NCI-H446 (cell line): ENCODE results near the gene OR51B5.
A peak's percentile ranks its signal among the peaks of the same experiment; 100 is the strongest.
"Not testable (repeated sequence)": the region's sequence is repeated elsewhere in the genome, so short reads cannot be mapped to it uniquely, and the experiment has no call there.

ENCODE experiments used
- DNase-seq, 2 experiments: peaks; one replicate each; lab custom pipeline; 2025; lab: John Stamatoyannopoulos, UW

OR51B5 gene, protein sequence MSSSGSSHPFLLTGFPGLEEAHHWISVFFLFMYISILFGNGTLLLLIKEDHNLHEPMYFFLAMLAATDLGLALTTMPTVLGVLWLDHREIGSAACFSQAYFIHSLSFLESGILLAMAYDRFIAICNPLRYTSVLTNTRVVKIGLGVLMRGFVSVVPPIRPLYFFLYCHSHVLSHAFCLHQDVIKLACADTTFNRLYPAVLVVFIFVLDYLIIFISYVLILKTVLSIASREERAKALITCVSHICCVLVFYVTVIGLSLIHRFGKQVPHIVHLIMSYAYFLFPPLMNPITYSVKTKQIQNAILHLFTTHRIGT

GRCh38 chr11:5343474-5344335 is at the start of gene OR51B5:
Gene OR51B5, minus strand, starts transcription at chr11:5343524. Its CDS starts 0 bp downstream, at chr11:5343524.
- no peak for DNase-seq

DNA sequence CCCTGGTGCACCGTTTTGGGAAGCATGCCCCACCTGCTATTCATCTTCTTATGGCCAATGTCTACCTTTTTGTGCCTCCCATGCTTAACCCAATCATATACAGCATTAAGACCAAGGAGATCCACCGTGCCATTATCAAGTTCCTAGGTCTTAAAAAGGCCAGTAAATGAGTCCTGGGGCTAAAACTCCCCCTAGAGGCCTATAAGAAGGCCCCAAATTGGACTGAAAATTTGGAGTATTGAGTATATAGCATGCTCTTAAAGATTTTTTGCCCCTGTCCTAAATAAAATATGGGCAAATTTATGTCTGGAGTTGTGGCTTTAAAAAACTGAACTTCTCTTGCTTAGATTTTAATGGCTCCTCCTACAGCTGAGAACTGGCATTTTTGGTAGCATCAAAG is 46.9 kb upstream of the OR51B5 start:
- no peak for DNase-seq

- no peak for DNase-seq
These were observed 41.0 kb upstream of the OR51B5 start for GRCh38 chr11:5384335-5384734.

GRCh38 chr11:5383576-5383975 is 40.3 kb upstream of the OR51B5 start, which contains the start of gene OR51M1:
Gene OR51M1, plus strand, starts transcription at chr11:5383812. Its CDS starts 5,587 bp downstream, at chr11:5389399.
- DNase-seq = no peak

DNA sequence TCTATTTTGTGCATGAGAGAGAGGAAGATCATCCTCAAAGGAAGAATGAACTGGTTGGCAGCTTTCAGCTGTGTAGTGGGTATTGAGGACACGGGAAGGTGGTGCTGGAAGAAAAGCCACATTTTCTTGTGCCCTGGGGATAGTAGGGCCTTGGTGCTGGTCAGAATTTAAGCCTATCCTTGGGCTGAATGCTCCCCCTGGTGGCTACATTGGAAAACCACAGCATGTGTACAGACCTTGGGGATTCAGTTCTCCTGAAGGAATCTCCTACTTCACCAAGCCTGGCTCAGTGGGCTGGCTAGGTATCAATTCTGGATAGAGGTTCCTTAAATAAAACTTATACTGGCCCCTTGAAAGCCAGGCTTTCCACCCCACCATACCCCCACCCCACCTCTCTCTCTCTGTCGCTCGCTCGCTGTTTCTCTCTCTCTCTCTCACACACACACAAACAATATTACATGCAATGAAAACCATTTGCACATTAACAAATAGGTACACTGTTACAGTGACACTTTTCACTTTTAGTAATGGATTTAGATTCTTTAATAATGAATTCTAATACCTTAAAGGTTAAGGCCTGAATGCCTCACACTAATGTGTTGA is 37.5 kb upstream of the OR51B5 start:
- peak in 1 of 2 experiments; percentile 54 for DNase-seq

GRCh38 chr11:5369789-5370188 is 26.5 kb upstream of the OR51B5 start:
- no peak for DNase-seq

- DNase-seq = no peak
These were observed 25.2 kb upstream of the OR51B5 start for GRCh38 chr11:5368502-5369043.

DNA sequence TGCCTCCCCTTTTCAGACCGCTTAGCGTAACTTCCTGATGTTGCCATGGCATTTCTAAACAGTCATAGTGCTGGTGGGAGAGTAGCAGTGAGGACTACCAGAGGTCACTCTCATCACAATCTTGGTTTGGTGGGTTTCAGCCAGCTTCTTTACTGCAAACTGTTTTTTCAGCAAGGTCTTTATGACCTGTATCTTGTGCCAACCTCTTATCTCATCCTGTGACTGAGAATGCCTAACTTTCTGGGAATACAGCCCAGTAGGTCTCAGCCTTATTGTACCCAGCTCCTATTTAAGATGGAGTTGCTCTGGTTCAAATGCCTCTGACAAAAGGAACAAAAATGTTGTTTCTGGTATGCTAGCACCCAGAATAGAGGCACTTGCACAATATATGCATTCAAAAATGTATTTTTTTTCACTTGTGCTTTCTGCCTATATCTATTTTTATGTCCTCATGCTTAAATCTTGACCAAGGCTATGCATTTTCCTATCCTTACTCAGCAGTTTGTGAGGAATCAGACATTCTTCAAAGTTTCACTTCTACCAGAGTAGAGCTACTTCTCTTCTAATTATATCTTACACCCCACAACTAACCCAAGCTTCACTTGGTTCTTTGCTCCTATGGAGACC is 24.2 kb upstream of the OR51B5 start:
- DNase-seq = no peak

DNA sequence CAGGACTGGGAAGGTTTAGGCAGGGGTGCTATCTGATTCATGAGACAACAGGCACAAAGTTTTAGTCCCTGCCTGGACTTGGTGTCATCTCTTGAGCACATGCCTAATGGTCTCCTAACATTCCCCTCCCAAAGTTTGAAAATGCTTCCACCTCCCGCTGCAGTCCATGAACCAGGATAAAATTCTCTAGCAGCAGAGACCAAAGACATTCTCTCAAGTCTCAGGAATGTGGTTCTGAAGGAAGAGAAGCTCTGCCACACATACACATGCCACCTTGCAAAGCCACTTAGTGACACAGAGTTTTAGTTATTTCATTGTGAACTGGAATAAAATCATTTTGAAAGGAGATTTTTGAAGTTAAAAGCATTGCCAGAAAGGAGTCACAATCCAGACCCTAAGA is 23.5 kb upstream of the OR51B5 start:
- no peak for DNase-seq

GRCh38 chr11:5366365-5366764 is 23.0 kb upstream of the OR51B5 start:
- DNase-seq = not testable (repeated sequence)

DNA sequence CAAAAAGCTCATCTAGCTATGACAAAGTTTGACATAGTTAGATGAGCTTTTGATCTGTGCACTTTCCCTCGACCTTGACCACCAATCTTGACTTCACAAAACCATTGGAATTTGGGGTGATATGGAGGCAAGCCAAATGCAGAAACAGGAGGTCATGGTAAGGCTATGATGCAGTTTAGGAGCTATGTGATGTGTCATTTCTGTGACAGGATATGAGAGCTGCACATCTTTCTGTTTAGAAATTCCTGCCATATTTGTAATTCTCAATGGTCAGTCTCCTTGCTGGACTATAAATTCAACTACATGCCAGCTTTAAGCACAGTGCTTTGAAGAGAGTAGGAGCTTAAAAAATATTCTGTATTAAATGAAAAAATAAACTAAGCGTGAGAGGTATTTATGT is 20.9 kb upstream of the OR51B5 start:
- no peak for DNase-seq

DNA sequence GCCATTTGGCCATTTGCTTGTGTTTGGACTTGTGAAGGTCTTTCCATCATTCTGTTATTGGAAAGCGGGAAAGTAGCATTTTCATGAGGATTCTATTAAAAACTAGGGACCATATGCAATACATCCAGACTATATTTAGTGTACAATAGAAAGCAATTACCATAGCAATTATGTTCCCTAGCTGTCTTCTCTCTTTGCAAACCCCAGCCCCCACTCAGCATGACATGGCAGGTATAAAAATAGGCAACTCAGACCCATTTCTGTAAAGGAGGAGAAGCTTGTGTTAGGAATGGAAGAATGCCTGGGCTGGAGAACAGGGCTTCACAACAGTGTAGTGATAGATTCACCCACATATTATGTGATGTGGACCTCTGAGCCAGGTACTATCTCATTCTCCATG is 20.4 kb upstream of the OR51B5 start:
- DNase-seq = no peak

DNA sequence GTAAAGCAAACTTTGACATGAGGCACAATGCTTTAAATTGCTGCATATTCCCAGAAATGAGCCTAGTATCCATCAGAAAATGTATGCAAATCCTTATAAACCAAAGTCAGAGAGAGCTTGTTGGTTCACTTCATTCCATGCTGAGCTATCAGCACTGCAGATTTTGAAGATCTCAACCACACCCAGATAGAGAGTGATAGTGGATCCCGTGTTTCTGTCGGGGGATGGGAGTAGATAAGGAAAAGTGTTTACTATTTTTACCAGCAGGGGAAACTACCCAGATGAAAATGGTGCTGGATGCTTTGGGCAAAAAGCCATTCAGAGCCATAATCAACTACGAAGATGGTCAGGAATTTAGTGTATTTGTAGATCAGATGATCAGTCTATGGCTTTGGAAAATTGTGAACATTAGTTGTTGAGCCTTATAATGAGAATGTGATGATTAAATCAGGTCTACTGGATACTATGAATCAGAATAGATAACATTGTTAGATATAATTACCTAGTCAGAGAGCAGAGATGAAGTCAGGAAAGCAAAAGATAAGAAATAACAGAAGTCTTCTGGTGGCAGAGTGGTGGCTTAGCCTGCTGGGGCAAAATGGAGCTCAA is 18.8 kb upstream of the OR51B5 start:
- DNase-seq = no peak

GRCh38 chr11:5356031-5356430 is 12.7 kb upstream of the OR51B5 start:
- not testable (repeated sequence) for DNase-seq

GRCh38 chr11:5351208-5351607 is 7.9 kb upstream of the OR51B5 start, which contains the start of gene OR51B6:
Gene OR51B6, plus strand, starts transcription at chr11:5351508. Its CDS starts 0 bp downstream, at chr11:5351508.
- no peak for DNase-seq

DNA sequence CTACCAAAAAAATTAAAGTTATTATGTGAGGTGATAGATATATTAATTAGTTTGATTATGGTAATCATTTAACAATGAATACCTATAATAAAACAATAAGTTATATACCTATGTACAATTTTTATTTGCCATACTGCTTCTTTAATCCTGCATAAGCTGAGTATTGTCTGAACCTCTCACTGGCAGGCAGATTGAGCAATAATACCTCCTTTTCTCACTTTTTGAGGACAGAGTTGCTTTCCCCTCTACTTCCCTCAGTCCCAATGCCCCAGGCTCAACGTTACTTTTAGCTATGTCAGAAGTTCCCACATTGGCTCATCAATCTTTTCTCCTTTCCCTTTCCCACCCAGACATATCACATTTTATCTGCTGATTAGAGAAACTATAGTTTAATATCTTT is 6.2 kb upstream of the OR51B5 start:
- no peak for DNase-seq

- DNase-seq = no peak
These were observed 5.3 kb upstream of the OR51B5 start for GRCh38 chr11:5348551-5349194.

- no peak for DNase-seq
These were observed 2.5 kb upstream of the OR51B5 start for GRCh38 chr11:5345831-5346230.

- no peak for DNase-seq
These were observed 3.5 kb downstream of the OR51B5 start for GRCh38 chr11:5339771-5340322.

- DNase-seq = not testable (repeated sequence)
These were observed 6.1 kb downstream of the OR51B5 start for GRCh38 chr11:5337253-5337652.

DNA sequence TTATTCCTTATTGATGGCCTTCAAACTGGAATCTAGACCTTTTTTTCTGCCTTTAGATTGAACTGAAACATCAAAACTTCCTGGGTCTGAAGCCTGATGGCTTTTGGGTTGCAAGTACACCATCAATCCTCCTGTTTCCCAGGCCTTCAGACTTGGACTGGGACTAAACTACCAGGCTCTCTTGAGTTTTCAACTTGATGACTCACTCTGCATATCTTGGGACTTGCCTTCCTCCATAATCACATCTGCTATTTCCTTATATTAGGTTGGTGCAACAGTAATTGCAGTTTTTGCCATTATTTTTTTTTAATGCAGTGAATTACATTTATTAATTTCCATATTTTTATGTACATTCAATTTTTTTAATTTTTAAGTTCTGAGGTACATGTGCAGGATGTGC is 7.0 kb downstream of the OR51B5 start:
- no peak for DNase-seq
